Measurements from ENCODE around the gene IGSF3.
"Not testable (repeated sequence)": the region's sequence is repeated elsewhere in the genome, so short reads cannot be mapped to it uniquely, and the experiment has no call there.

GRCh38 chr1:116649041-116649440, 18.5 kb downstream of the IGSF3 start:
- not testable (repeated sequence) for TF ChIP-seq POLR2A (IDR thresholded peaks at IDR 0.05; ENCODE audit: low read depth, low read length); TAF1 (IDR thresholded peaks at IDR 0.05; ENCODE audit: borderline replicate concordance, low read depth, low read length)
